HG03442 (cell line): ENCODE data around the gene NPDC1.
A peak's percentile ranks its signal among the peaks of the same experiment; 100 is the strongest.

ENCODE experiments used
- ATAC-seq: cut with Tn5 transposase; IDR thresholded peaks from one replicate; pipeline ENCODE4 v1.9.1; 2021; ENCODE audit warnings: mild to moderate bottlenecking, moderate library complexity; ENCODE audit not compliant: unreplicated experiment

Gene NPDC1, protein sequence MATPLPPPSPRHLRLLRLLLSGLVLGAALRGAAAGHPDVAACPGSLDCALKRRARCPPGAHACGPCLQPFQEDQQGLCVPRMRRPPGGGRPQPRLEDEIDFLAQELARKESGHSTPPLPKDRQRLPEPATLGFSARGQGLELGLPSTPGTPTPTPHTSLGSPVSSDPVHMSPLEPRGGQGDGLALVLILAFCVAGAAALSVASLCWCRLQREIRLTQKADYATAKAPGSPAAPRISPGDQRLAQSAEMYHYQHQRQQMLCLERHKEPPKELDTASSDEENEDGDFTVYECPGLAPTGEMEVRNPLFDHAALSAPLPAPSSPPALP

DNA sequence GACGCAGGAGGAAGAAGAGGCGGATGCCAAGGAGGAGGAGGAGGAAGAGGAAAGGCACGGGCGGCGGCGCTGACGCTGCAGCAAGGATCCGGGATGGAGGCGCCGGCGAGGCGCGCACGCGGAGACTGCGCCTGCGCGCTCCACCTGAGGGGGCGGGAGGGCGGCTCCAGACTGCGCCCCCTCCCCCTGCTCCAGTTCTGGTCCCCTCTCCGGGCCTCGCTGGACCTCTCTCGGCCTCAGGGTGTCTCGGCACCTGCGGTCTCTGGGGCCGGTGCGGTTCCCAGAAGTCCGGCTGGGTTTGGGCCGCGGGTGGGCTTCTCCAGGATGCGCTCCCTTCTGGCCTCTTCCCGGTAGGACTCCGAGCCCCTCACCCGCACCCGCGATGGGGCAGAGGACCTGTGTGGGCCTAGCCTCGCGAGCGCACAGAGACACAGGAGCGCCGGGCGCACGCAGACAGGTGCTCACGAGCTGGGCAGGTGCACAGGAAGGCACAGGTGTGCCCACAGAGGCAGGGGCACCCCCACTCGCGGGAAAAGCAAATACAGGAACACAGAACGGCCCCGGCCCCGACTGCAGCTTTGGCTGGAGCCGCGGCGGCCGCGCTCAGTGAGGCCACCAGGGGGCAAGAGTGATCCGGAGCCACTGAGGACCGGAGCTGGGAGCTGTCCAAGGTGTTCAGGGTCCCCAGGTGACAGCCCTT, at the start of gene NPDC1:
NPDC1 (minus strand) TSS at position 90 of the 700 bp plus-strand sequence. CDS start 188 bp downstream, outside the sequence.
- no peak for ATAC-seq

DNA sequence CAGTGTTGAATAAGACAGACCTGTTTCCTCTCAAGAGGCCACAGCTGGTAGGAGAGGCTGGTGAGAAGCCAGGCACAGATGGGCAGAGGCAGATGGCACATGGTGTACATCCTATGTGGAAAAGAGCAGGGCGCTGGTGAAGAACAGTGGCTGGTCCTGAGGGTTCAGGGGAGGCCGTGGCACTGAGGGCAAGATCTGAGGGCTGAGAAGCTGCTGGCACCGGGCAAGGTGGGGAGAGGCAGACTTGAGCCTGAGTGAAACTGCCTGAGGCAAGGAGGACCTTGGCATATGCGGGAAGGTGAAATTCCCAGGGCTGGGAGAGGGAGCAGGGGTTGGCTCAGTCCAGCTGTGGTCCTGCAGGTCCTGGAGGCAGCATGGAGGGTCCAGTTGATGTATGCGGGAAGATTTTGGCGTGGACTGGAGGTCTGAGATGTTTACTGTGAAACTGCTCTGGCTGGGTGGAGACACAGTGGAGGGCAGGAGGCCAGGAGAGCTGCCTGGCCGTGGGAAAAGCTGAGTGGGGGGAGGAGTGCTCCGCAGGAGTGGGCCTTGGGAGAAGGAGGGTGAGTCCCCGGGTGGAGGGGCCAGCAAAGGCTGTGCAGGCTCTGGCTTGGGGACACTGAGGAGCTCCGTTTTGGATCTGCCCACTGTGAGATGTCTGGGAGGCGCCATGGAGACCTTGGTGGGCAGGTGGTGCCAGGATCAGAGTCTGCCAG, 43.4 kb upstream of the NPDC1 start:
- no peak for ATAC-seq

DNA sequence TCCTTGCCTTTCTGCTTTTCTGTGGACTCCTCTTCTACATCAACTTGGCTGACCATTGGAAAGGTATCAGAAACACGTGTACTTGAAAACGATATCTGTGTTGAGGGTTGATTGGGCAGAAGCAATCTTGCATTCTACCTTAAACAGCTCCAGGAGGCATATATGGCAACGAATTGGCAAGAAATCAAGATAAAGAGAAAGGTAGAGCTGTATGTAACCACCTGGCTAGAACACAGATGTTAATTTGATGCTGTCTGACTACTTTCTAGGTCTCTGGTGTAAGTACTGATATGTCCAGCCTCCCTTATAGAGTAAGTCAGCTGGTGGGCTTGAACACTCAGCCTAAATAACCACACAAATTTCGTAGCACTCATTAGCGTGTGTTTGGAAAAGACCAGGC, 42.1 kb upstream of the NPDC1 start:
- ATAC-seq = no peak

DNA sequence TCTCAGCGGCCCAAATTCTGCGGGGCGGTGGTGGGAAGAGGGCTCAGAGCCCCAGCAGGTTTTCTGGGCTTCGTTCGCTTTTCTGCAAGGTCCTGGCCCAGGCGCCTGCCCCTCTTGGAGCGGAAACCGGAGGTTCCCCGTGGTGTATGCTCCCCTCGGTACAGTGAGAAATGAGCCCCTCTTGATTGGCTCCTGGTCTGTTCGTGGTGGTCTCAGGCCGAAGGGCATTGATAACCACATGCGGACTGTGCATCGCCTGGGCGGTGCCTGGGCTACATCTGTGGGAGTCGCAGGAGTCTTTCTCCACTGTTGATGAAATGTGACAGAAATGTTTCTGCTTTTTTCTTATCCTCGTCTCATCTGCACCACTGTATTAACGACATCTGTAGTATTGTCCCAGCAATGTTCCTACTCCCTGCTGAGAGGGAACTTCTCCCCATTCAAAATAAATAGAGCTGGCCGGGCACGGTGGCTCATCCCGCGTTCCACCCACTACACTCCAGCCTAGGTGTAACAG, 41.5 kb upstream of the NPDC1 start:
- ATAC-seq = no peak

GRCh38 chr9:137086531-137087408, 40.8 kb upstream of the NPDC1 start, which contains the start of gene MAN1B1:
TSS of gene MAN1B1 (plus strand) at chr9:137086985. CDS start at chr9:137087000, 15 bp downstream.
- peak; percentile 74 for ATAC-seq

DNA sequence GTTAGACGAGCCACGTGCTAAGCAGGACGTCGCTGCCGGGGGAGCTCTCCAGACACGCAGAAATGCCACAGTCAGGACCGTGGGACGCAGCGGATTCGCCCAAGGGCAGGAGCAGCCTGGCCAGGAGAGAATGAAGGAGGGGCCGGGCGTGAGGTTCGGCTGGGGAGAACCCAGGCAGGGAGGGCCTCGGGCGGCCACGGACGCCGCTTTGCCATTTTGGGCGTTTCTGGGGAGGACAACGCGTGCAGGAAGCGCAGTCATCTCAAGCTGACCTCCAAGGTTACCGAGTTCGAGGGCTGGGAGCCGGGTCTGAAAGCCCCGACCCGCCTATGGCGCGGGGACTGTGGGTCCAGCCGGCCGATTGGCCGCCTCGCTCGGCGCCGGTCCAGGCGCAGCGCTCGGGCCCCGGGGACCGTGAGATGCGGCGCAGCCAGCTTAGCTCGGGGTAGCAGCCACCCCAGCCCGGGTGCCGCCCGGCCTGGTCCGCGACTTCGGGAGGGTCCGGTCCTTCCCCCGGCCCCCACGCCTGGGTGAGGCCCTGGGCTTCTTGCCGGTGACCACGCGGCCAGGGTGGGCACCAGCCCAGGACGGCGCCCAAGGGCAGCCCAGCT, 40.0 kb upstream of the NPDC1 start:
- ATAC-seq = peak; percentile 3

DNA sequence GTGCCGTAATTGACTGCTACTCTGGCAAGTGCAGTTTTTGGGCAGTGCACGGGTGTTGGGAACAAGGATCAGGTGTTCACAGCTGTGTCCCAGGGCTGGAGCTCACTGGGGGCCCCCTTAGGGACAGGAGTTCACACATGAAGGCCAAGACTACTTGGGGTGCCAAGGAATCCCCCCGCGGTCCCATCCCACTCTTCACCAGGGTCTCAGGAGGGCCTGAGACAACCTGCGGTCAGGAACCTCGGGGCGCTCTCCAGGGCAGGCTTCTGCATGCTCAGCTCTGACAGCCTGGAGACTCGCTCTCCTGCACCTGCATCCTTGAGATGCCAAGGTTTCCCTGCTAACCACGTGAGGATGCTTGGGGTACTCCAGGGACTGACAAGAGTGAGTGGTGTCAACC, 38.5 kb upstream of the NPDC1 start:
- no peak for ATAC-seq

- no peak for ATAC-seq
Observed at GRCh38 chr9:137083394-137084004, 37.5 kb upstream of the NPDC1 start.

GRCh38 chr9:137082925-137083290, 36.9 kb upstream of the NPDC1 start:
- no peak for ATAC-seq

GRCh38 chr9:137082222-137082924, 36.4 kb upstream of the NPDC1 start:
- ATAC-seq = no peak

- no peak for ATAC-seq
Observed at GRCh38 chr9:137080260-137081122, 34.5 kb upstream of the NPDC1 start.

DNA sequence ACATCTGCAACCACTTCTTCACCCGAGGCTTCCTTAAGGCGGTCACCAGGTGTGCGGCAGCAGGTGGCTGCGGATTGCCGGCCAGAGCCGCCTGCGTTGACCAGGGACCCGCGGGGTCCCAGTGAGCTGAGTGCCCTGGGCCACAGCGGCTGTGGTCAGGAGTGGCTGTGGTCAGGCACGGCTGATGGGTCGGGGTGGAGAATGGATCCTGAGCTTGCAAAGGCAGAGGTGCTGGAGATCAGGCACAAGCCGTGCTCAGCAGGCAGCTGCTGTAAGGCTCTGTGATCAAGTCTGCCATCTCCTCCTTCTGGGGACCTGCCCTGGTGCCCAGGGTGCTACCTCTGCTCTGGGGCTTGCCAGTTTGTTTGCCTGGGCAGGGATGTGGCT, 33.4 kb upstream of the NPDC1 start:
- ATAC-seq = no peak

DNA sequence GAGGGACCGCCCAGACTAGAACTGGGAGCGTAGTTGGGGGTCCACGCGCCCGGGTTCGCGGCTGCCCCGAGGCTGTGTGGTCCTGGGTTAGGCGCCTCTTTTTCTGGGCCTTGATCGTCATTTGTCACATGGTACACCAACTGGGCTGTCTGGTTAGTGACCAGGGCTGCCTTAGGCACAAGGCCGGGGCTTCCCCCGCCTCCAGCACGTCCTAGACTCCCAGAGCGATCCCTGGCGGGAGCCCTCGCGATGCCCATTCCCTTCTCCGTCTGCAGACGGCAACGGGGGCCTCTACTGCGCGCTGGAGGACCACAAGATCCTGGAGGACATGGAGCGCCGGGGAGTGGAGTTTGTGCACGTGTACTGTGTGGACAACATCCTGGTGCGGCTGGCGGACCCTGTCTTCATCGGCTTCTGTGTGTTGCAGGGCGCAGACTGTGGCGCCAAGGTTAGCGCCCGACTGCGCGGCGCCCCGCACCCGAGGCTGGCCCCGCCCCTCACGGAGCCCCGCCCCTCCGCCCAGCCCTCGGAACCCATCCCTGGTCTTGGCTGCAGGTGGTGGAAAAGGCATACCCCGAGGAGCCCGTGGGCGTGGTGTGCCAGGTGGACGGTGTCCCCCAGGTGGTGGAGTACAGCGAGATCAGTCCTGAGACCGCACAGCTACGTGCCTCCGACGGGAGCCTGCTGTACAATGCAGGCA, 32.9 kb upstream of the NPDC1 start:
- ATAC-seq = no peak

GRCh38 chr9:137077758-137078693, 32.0 kb upstream of the NPDC1 start:
- peak; percentile 12 for ATAC-seq

- peak; percentile 62 for ATAC-seq
Observed at GRCh38 chr9:137077010-137077747, 31.2 kb upstream of the NPDC1 start, which contains the start of gene UAP1L1. TSS of gene UAP1L1 (plus strand) at chr9:137077517. CDS start at chr9:137077533, 16 bp downstream.

GRCh38 chr9:137076636-137077009, 30.6 kb upstream of the NPDC1 start:
- no peak for ATAC-seq
